Adrenal gland (tissue), 12 donors: ENCODE measurements around the gene METTL8. TPM values are rescaled to one million over a fixed set of nuclear protein-coding genes. Genes with fewer than 3 reads are reported as not detected.

Experiments used
- DNase-seq, 7 donors: peaks; one replicate each; pipeline ENCODE4 v3.0.0-alpha.2; 2019 to 2020
- H3K27ac ChIP-seq, 5 donors: fragments of 200-600 bp; sonication (generic) in 4 of 5; 1 replicate in 3 of 5; 2 replicates in 2 of 5; pipeline versions ENCODE4 v1.5.1 to v1.8.0; 2016 to 2020; ENCODE audit warnings: mild to moderate bottlenecking in 1 of 5
- H3K27me3 ChIP-seq: fragments of 200-600 bp; 2 replicates; pipeline ENCODE4 v1.8.0; 2021
- H3K36me3 ChIP-seq, 2 donors: fragments of 200-600 bp; replicated peaks in 1 of 2; 1 replicate in 1 of 2; 2 replicates in 1 of 2; pipeline versions ENCODE4 v1.5.1 to v1.8.0; 2018 to 2022
- H3K4me1 ChIP-seq, 2 donors: fragments of 200-600 bp; replicated peaks in 1 of 2; 1 replicate in 1 of 2; 2 replicates in 1 of 2; pipeline versions ENCODE4 v1.5.1 to v1.8.0; 2018 to 2021
- H3K4me3 ChIP-seq, 4 donors: fragments of 200-600 bp; sonication (generic) in 3 of 4; one replicate each; pipeline ENCODE4 v1.5.1; 2016 to 2018
- H3K9me3 ChIP-seq, 3 donors: fragments of 200-600 bp; sonication (generic) in 1 of 3; replicated peaks in 1 of 3; 1 replicate in 2 of 3; 2 replicates in 1 of 3; pipeline versions ENCODE4 v1.5.1 to v1.8.0; 2016 to 2021
- POLR2A ChIP-seq, 2 donors: fragments of 450-650 bp; IDR thresholded peaks; one replicate each; pipeline ENCODE4 v1.6.1; 2017; ENCODE audit warnings: antibody characterized with exemption in 2 of 2, mild to moderate bottlenecking in 2 of 2, moderate library complexity in 1 of 2
- WGBS, 4 donors: extraction: QIAGEN DNeasy Blood & Tissue Kit in 2 of 4; methylation state at CpG; one replicate each; pipeline versions ENCODE4 v1.1.5 to v1.1.7; 2013 to 2017; 5-methylcytosine and 5-hydroxymethylcytosine counted together
- intact Hi-C, 2 donors: fragments of 100-400 bp; cut with DNase I; formaldehyde crosslinking; loops; one replicate each; pipeline versions ENCODE4 v1.14.1 to v1.15.0; 2022 to 2023
- polyA plus RNA-seq, 3 donors: library from polyadenylated mRNA; stranded (reverse); fragments of 200-250 nt in 2 of 3; fragments of 350-450 nt in 1 of 3; fragmentation: Illumina TruSeq in 1 of 3; extraction: RNeasy Lipid Tissue Mini Kit (QIAGEN cat#74804) in 1 of 3; gene quantifications; one replicate each; pipeline ENCODE4 v1.2.3, GENCODE V29; 2013 to 2014
- total RNA-seq, 9 donors: library from RNA; depleted of rRNA in 4 of 9; stranded (reverse); fragments of >200 nt in 4 of 9; fragments of 120-200 nt in 1 of 9; fragmentation: NEBNext Ultra II Directional in 1 of 9; extraction: Animal tissue kit (Norgen Biotek cat#: 25700) in 1 of 9; gene quantifications; one replicate each; pipeline versions ENCODE4 v1.1.0 to v1.2.4, GENCODE V29; 2013 to 2023
- TF ChIP-seq, protein P1 (sequence below), 6 experiments: fragments of 450-650 bp in 4 of 6; fragments of 200-600 bp in 2 of 6; sonication (generic) in 1 of 6; IDR thresholded peaks; 1 replicate in 5 of 6; 2 replicates in 1 of 6; pipeline versions ENCODE4 v1.5.1 to v1.8.0; 2016 to 2021; ENCODE audit warnings: antibody characterized with exemption in 6 of 6, mild to moderate bottlenecking in 2 of 6, moderate library complexity in 1 of 6
- donor health status: healthy with polysubstance abuse.
- donor health status: Bipolar disorder and iron deficiency.
- donor health status: DM: yes; HTN: yes; CAD: no.
- donor health status: DM: no; HTN: no; CAD: no.
- donor health status: DM: no; HTN: no; CAD: no.
- donor health status: DM: yes; HTN: yes; CAD: no.

METTL8 gene
- total and polyA plus RNA-seq, 12 donors = 3.3 to 37.5 (median 19.7) TPM

DNA sequence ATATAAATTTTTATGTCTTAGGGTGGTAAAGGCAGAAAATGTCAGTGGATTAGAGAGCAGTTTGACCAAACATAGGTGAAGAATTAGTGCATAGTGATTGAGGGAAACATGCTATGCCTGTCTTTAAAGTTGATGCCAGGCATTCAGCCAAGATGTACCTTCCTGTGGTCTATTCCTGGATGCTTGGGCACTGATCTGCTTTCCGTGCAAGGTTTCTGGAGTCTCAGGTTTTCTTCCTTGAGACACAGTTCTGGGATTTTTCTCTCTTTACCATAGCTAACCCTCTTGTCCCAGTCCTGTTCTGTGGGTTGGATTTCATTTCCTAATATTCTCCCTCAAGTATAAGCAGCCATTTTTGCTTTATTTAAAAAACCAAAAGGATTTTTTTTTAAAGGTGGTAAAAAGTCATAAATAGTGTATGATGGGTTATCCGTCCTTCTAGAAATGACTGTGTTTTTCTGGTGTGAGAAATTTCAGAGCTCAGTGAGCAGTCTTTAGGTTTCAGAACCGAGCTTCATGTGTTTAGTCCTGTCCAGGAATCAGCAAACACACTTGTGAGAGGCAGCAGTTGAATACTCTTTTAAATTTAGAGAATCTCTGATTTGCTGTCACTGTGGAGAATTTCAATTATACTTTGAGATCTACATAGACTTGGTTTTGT lies 45.5 kb upstream of the METTL8 start:
- no peaks in the 10 kb centered on the region for H3K27me3 ChIP-seq
- H3K36me3 ChIP-seq = no peaks in the 10 kb centered on the region
- 86 to 96% (median 88%) methylated on average over 3 of the region's 3 CpGs for WGBS, 4 donors
- H3K27ac ChIP-seq = no peak overlapping the region
- intact Hi-C loops = no loop called here
- peaks cover 0 to 4% of the 10 kb centered on the region in 2 donors for H3K4me1 ChIP-seq
- no peak overlapping the region for H3K4me3 ChIP-seq
- no peaks in the 10 kb centered on the region for H3K9me3 ChIP-seq
- DNase-seq = no peak
- TF ChIP-seq, protein P1, sequence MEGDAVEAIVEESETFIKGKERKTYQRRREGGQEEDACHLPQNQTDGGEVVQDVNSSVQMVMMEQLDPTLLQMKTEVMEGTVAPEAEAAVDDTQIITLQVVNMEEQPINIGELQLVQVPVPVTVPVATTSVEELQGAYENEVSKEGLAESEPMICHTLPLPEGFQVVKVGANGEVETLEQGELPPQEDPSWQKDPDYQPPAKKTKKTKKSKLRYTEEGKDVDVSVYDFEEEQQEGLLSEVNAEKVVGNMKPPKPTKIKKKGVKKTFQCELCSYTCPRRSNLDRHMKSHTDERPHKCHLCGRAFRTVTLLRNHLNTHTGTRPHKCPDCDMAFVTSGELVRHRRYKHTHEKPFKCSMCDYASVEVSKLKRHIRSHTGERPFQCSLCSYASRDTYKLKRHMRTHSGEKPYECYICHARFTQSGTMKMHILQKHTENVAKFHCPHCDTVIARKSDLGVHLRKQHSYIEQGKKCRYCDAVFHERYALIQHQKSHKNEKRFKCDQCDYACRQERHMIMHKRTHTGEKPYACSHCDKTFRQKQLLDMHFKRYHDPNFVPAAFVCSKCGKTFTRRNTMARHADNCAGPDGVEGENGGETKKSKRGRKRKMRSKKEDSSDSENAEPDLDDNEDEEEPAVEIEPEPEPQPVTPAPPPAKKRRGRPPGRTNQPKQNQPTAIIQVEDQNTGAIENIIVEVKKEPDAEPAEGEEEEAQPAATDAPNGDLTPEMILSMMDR (IDR thresholded peaks at IDR 0.05) = no peak

DNA sequence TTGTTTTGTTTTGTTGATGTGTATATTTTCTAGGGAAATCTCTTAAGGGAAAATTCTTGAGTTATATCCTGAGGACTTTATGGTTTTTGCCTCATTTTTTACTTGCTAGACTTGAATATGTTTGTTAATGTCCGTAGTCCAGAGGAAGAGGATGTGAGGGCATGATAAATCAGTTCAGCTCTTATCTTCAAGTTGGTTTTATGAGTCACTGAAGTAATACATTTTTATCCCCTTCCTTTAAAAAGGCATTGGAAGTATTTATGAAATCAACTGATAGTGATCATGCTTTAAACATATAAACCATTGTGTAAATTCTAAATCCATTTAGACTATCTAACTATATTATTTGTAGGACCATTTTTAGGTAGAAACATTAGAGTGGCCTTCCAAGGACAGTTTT lies 44.6 kb upstream of the METTL8 start:
- Histone ChIP-seq H3K27me3 (no peaks in the 10 kb centered on the region), H3K4me3 (no peak overlapping the region), H3K4me1 (peaks cover 0 to 4% of the 10 kb centered on the region in 2 donors), H3K27ac (no peak overlapping the region), H3K9me3 (no peaks in the 10 kb centered on the region), H3K36me3 (no peaks in the 10 kb centered on the region)
- no peak for DNase-seq
- TF ChIP-seq, protein P1 (IDR thresholded peaks at IDR 0.05) = no peak
- TF ChIP-seq POLR2A (IDR thresholded peaks at IDR 0.05) = no peak
- 24 to 41% (median 28%) methylated on average over 1 of the region's 1 CpG for WGBS, 4 donors
- intact Hi-C loops = no loop called here

DNA sequence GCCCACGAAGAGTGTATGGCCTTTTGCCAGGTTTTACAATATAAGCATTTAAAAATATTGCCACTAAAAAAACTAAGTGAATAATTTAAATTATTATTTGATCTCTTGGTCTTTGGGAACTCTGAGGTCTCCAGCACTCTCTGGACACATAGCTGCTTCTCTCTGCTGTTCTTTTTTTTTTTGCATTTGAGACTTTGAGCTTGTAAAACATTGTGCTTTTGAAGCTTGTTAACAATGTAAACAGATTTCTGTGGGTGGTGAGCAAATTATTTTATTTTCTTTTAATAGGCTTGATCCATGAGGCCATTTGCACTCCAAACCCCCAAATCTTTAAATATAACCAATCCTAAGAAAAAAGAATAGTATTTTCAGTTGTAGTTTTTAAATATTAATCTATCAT lies 42.2 kb upstream of the METTL8 start:
- Histone ChIP-seq H3K4me1 (peaks cover 0 to 4% of the 10 kb centered on the region in 2 donors), H3K4me3 (no peak overlapping the region), H3K36me3 (no peaks in the 10 kb centered on the region), H3K9me3 (no peaks in the 10 kb centered on the region), H3K27me3 (no peaks in the 10 kb centered on the region), H3K27ac (no peak overlapping the region)
- no peak for TF ChIP-seq POLR2A (IDR thresholded peaks at IDR 0.05)
- DNase-seq = no peak
- intact Hi-C loops = no loop called here
- 71 to 84% (median 78%) methylated on average over 1 of the region's 1 CpG for WGBS, 4 donors

DNA sequence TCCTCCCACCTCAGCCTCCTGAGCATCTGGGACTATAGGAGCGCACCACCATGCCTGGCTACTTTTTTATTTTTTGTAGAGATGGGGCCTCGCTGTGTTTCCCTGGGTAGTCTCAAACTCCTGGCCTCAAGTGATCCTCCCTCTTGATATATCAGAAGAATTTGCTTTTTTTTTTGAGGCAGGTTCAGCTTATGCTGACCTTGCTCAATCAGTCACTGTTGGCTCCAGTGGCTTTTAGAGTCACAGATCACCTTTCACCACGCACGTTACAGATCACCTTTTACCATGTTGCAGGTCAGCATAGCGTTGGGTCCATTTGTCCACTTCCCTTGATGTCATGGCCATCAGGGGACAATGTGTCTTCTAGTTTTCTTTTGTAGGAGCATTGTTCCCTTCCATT lies 36.3 kb upstream of the METTL8 start:
- H3K4me1 ChIP-seq = no peaks in the 10 kb centered on the region
- 90 to 98% (median 95%) methylated on average over 5 of the region's 5 CpGs for WGBS, 4 donors
- no peaks in the 10 kb centered on the region for H3K27me3 ChIP-seq
- TF ChIP-seq, protein P1 (IDR thresholded peaks at IDR 0.05) = no peak
- TF ChIP-seq POLR2A (IDR thresholded peaks at IDR 0.05) = no peak
- intact Hi-C loops = no loop called here
- no peaks in the 10 kb centered on the region for H3K9me3 ChIP-seq
- no peak overlapping the region for H3K4me3 ChIP-seq
- H3K27ac ChIP-seq = no peak overlapping the region
- DNase-seq = no peak
- H3K36me3 ChIP-seq = peaks cover 0 to 5% of the 10 kb centered on the region in 2 donors

DNA sequence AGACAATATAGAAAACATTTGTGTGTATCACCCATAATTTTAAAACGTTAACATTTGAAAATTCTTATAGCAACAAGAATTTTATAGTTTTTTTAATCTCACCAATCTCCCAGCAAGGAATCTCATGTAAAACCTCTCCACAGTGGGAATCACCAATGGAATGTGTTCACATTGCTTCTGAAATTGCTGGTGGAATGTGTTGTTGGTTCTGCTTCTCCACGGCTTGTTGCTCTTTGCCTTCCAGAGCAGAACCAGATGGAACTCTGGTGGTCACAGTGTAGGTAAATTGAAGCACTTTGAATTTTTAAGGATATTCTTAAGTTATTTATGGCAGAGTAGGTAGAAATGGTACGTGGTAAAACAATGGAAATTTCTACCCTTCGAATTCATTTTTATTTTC lies 35.4 kb upstream of the METTL8 start:
- Histone ChIP-seq H3K9me3 (no peaks in the 10 kb centered on the region), H3K4me3 (no peak overlapping the region), H3K4me1 (no peaks in the 10 kb centered on the region), H3K27me3 (no peaks in the 10 kb centered on the region), H3K27ac (no peak overlapping the region), H3K36me3 (peaks cover 0 to 5% of the 10 kb centered on the region in 2 donors)
- no peak for DNase-seq
- intact Hi-C loops = no loop called here
- WGBS, 4 donors = 91 to 95% (median 93%) methylated on average over 4 of the region's 4 CpGs
- TF ChIP-seq, protein P1 (IDR thresholded peaks at IDR 0.05) = no peak
- TF ChIP-seq POLR2A (IDR thresholded peaks at IDR 0.05) = no peak
